GM11168 (cell line): ENCODE data around the gene CCDC200.
"Not testable (repeated sequence)": the region's sequence is repeated elsewhere in the genome, so short reads cannot be mapped to it uniquely, and the experiment has no call there.

Source experiments
- in situ Hi-C: fragments of 300-500 bp; cut with MboI; formaldehyde crosslinking; loops from one replicate; pipeline ENCODE4 v1.12.0; 2022; ENCODE audit warnings: low sequenced_read_pairs; ENCODE audit not compliant: unreplicated experiment

The CCDC200 gene

DNA sequence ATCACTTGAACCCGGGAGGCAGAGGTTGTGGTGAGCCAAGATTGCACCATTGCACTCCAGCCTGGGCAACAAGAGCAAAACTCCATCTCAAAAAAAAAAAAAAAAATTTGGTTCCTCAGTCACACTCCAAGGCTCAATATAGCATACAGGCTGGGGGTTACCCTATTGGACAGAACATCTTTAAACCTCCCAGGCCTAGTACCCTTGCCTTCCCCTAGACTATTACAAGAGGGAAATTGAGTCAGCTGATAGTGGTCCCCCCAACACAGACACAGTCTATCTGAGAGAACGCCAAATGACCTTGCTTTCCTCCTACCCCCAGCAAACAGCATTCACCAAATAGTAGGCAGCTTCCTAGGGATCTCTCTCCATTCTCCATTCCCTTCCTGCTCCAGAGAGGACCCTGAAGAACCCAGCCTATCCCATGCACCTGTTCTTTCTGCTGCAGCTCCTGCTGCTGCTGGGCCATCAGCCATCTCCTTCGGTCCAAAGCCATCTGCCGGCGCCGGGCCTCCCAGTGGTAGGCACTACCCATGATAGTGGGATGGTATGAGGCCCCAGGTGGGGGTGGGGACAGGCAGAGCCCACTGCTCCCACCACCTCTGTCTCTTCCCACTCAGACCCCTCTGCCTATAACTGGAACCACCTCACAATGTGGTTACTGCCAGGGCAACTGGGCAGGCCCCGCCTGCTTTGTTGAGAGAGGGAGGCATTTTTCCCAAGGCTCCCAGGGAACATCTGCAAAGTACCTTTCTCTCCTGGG lies at the start of gene CCDC200:
Gene CCDC200, minus strand, starts transcription at position 604 of the 763 bp plus-strand sequence. Its CDS starts 69 bp downstream, at position 535.
- in situ Hi-C loops = not testable (repeated sequence)

DNA sequence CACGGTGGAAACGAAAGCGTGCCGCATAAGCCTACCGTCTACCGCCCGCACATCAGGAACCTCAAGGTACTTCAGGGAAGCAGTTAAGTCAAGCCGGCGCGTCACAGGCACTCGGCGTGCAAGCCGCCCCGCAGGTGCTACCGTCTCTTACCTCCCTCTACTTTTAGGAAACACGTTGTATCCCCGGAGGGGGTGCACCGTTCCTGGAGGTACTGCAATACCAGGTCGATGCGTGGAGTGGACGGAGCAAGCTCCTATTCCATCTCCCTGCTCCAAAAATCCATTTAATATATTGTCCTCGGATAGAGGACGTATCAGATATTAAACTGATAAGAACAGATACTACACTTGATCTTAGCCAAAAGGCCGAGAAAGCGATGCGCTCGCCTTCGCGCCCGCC lies 44.5 kb upstream of the CCDC200 start:
- in situ Hi-C loops = not testable (repeated sequence)

DNA sequence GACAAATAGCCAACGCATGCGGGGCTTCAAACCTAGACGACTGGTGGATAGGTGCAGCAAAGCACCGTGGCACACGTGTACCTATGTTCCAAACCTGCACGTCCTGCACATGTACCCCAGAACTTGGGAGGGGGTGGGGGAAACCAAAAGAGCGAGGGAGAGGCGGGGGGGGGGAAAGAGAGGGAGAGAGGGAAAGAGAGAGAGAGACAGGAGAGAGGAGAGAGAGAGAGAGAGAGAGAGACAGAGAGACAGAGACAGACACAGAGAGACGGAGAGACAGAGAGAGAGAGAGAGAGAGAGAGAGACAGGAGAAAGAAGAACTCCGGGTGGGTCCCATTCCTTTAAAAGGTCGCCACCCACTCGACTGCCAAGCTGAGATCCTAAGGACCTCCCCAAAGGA lies 44.1 kb upstream of the CCDC200 start:
- in situ Hi-C loops = not testable (repeated sequence)

DNA sequence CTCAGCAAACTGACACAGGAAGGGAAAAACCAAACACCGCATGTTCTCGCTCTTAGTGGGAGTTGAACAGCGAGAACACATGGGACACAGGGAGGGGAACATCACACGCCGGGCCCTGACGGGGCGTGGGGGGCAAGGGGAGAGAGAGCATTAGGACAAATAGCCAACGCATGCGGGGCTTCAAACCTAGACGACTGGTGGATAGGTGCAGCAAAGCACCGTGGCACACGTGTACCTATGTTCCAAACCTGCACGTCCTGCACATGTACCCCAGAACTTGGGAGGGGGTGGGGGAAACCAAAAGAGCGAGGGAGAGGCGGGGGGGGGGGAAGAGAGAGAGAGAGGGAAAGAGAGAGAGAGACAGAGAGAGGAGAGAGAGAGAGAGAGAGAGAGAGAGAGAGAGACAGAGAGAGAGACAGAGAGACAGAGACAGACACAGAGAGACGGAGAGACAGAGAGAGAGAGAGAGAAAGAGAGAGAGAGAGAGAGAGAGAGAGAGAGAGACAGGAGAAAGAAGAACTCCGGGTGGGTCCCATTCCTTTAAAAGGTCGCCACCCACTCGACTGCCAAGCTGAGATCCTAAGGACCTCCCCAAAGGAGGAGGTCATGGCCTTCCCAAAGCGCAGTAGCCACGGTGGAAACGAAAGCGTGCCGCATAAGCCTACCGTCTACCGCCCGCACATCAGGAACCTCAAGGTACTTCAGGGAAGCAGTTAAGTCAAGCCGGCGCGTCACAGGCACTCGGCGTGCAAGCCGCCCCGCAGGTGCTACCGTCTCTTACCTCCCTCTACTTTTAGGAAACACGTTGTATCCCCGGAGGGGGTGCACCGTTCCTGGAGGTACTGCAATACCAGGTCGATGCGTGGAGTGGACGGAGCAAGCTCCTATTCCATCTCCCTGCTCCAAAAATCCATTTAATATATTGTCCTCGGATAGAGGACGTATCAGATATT lies 42.4 kb upstream of the CCDC200 start:
- in situ Hi-C loops = not testable (repeated sequence)

DNA sequence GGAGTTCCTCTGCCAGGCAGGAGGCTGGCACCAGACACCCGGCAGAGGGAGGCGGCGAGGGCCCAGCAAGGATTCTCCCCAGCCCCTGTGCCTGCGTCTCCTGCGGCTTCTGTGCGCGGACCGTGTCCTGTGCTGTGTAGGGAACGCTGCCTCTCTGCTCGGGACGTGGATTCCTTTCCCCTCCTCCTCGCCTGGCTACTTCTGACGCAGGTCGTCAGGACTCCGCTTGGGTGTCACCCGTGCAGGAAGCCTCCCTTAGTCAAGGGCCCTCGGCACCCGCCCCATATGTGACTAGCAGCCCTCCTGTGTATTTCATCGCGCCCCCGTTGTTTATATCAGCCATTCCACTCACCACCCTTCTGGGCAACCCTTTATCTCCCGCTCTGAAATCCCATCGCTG lies 18.0 kb upstream of the CCDC200 start:
- in situ Hi-C loops = not testable (repeated sequence)

DNA sequence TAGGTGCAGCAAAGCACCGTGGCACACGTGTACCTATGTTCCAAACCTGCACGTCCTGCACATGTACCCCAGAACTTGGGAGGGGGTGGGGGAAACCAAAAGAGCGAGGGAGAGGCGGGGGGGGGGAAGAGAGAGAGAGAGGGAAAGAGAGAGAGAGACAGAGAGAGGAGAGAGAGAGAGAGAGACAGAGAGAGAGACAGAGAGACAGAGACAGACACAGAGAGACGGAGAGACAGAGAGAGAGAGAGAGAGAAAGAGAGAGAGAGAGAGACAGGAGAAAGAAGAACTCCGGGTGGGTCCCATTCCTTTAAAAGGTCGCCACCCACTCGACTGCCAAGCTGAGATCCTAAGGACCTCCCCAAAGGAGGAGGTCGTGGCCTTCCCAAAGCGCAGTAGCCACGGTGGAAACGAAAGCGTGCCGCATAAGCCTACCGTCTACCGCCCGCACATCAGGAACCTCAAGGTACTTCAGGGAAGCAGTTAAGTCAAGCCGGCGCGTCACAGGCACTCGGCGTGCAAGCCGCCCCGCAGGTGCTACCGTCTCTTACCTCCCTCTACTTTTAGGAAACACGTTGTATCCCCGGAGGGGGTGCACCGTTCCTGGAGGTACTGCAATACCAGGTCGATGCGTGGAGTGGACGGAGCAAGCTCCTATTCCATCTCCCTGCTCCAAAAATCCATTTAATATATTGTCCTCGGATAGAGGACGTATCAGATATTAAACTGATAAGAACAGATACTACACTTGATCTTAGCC lies 12.4 kb upstream of the CCDC200 start:
- in situ Hi-C loops = not testable (repeated sequence)

DNA sequence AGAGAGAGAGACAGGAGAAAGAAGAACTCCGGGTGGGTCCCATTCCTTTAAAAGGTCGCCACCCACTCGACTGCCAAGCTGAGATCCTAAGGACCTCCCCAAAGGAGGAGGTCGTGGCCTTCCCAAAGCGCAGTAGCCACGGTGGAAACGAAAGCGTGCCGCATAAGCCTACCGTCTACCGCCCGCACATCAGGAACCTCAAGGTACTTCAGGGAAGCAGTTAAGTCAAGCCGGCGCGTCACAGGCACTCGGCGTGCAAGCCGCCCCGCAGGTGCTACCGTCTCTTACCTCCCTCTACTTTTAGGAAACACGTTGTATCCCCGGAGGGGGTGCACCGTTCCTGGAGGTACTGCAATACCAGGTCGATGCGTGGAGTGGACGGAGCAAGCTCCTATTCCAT lies 11.2 kb upstream of the CCDC200 start:
- in situ Hi-C loops = not testable (repeated sequence)

DNA sequence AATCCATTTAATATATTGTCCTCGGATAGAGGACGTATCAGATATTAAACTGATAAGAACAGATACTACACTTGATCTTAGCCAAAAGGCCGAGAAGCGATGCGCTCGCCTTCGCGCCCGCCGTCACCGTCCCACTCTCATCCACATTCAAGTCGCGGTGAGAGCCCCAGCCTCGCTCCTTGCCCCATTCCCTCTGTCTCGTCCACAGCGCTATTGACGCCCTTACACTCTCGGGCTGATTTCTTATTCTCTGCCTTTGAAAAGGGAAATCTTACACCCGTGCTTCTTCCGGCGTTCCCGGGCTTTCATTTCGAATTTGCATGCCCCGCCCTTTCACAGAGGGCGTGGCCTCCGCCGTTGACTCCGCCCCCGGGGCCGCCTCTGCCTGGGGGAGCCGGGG lies 5.5 kb upstream of the CCDC200 start, which contains the start of gene RNU2-1:
Gene RNU2-1, minus strand, starts transcription at position 101 of the 400 bp plus-strand sequence.
- in situ Hi-C loops = not testable (repeated sequence)

DNA sequence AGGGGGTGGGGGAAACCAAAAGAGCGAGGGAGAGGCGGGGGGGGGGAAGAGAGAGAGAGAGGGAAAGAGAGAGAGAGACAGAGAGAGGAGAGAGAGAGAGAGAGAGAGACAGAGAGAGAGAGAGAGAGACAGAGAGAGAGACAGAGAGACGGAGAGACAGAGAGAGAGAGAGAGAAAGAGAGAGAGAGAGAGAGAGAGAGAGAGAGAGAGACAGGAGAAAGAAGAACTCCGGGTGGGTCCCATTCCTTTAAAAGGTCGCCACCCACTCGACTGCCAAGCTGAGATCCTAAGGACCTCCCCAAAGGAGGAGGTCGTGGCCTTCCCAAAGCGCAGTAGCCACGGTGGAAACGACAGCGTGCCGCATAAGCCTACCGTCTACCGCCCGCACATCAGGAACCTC lies 4.8 kb upstream of the CCDC200 start:
- in situ Hi-C loops = not testable (repeated sequence)

DNA sequence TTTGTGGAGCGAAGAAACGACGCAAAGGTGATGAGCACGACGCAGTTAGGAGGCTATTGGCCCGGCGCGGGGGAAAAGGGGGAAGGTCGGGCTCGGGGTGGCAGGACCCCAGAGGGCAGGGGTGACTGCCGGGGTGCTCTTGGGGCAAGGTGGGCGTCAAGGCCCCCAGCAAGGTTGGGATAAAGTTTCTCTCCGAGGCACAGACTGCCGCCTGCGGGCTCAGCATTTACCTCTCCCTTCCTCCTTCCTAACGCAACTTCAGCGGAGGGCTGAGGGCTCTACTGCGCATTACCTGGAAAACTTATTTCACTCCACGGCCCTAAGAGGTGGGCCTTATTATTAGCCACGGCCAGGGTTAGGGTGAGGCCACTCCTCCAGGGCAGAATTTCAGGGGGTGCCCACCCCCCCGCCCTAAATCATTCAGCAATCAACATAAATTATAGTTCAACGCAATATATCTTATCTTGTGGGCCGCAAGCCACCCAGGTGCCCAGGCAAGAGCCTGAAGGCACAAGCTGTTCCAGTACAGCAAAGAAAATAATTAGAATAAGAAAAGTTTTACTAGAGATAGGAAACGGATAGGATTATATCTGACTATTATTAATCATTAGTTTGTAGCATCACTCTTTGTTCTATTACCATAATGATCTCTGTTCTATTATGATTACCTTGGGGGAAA lies 3.7 kb upstream of the CCDC200 start:
- in situ Hi-C loops = not testable (repeated sequence)

DNA sequence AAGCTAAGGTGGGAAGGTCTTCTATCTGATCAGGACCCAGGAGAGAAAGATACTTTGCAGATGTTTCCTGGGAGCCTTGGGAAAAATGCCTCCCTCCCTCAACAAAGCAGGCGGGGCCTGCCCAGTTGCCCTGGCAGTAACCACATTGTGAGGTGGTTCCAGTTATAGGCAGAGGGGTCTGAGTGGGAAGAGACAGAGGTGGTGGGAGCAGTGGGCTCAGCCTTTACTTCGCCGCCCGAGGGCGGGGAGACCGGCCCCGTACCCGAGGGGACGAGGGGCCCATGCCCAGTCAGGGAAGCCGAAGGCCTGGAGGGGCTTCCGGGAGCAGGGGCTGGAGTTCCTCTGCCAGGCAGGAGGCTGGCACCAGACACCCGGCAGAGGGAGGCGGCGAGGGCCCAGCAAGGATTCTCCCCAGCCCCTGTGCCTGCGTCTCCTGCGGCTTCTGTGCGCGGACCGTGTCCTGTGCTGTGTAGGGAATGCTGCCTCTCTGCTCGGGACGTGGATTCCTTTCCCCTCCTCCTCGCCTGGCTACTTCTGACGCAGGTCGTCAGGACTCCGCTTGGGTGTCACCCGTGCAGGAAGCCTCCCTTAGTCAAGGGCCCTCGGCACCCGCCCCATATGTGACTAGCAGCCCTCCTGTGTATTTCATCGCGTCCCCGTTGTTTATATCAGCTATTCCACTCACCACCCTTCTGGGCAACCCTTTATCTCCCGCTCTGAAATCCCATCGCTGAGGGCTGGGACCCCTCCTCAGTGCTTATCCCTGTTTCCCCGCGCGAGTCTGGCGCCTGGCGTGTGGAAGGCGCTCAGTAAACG lies 3.0 kb upstream of the CCDC200 start:
- in situ Hi-C loops = not testable (repeated sequence)

DNA sequence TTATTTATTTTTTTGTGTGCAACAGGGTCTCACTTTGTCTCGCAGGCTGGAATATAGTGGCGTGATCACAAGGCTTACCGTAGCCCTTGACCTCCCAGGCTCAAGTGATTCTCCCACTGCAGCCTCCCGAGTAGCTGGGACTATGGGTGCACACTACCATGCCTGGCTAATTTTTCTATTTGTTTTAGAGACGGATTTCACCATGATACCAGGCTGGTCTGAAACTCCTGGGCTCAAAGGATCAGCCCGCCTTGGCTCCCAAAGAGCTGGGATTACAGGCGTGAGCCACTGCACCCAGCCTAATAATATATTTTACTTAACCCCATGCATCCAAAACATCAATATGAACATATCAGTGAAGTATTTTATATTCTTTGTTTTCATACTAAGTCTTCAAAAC lies 2.0 kb downstream of the CCDC200 start:
- in situ Hi-C loops = no loop called here

DNA sequence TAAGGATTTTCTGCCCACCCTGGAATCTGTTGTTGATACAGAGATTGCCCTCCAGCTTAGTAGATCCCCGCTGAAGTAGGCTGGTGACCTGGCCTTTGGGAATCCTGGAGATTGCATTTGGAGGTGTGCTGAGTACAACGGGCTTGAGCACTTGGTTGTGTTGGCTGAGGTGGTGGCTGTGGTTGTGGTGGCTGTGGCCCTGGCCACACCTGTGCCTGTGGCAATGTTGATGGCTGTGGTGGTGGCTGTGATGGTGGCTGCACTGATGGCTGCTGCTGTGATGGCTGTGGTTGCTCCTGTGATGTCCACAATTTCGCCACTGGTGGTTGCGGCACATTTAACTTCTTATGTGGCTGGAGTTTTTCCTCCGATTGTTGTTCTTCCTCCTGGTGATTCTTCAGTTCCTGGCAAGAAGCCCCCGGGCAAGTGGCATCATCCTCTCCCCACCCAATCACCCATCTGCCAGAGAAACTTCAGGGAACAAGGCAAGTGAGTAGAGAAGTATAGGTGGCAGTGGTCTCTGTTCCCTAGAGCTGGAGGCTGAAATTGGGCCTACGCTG lies 4.2 kb downstream of the CCDC200 start:
- in situ Hi-C loops = no loop called here

DNA sequence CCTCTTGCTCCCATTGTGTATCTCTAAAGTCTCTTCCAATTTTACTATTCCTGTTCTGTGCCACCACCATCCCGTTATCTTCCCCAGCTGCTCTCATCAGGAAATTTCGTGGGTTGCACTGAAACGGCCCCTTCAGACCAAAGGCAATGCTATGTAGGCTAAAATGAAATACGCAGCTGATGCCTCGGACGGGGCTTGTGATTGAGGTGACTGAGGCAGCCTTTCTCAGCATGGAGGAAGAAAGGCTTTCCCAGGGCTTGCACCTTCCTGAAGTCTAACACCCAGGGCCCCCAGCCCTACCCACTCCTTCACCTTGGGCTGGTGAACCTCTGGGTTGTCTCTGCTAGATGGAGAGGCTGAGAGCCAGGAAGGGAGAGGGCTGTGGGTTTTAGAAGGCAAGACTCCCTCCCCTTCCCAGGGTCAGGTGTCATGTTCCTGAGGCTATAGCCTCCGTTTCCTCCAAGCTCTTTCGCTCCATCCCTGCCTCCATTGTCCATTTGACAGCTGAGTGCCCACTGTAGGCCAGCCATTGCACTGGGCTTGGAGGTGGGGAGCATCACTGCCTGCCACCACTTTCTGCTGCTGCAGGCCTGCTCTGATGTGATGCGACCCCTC lies 7.8 kb downstream of the CCDC200 start:
- in situ Hi-C loops = no loop called here

DNA sequence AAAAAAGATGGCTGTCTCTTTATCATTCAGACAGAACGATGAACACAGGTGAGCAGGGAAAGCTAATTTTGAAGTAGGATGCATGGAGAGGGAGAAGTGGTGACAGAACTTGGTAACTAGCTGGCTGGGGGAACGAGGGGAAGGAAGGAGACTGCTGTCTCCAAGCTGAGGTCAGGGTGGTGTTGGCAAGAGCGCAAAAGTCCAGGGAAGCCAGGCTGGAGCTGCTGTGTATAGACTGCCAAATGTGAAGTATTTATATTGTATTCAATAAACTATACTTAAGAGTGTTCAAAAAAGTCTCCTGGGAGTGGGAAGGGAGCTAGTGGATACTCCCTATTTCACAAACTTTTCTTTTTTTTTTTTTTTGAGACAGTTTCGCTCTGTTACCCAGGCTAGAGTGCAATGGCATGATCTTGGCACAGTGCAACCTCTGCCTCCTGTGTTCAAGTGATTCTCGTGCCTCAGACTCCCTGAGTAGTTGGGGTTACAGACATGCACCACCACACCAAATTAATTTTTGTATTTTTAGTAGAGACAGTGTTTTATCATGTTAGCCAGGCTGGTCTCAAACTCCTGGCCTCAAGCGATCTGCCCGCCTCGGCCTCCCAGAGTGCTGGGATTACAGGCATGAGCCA lies 8.6 kb downstream of the CCDC200 start:
- in situ Hi-C loops = loop anchor here (5.0 kb wide), 1 partner anchor 97 kb away; no protein-coding TSS in a partner anchor

DNA sequence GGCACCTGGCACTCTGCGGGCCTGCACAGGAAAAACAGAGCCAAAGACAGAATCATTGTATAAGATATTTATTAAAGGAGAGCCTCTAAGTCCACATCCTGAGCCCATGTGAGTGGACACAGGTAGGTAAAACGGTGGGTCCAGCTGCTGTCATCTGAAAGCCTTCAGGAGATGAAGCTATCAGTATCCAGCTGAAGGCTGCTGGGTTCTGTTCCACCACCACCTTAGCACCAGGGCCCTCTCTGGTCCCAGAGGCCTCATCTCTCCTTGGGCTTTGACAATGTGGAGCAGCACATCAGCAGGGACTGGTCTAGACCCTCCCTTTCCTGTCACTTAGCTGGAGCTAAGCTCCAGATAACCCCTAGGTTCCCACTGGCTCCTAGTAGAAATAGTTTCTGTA lies 9.4 kb downstream of the CCDC200 start:
- in situ Hi-C loops = loop anchor here (5.0 kb wide), 1 partner anchor 98 kb away; no protein-coding TSS in a partner anchor

DNA sequence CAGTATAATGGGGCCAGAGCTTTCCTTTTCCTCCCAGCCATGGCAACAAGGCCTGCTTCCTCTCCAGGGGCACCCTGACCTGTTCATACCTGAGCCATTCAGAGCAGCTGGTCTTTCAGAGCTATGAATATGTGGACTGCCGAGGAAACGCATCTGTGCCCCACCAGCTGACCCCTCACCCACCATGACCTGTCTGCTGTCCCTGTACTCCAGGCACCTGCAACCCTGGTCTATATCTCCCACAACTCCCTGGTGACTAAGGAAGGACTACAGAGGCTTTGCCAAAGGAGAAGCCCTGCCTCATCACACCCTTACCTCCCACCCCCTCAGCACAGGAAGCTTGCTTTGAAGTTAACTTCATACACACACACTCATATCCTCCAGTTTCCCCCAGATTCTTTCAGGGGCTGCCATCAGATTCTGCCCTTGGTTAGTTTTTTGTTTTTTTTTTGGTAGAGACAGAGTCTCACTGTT lies 10.8 kb downstream of the CCDC200 start:
- in situ Hi-C loops = loop anchor here (5.0 kb wide), 1 partner anchor 100 kb away; no protein-coding TSS in a partner anchor
